Measurements from ENCODE around the gene ATG4A.

DNA sequence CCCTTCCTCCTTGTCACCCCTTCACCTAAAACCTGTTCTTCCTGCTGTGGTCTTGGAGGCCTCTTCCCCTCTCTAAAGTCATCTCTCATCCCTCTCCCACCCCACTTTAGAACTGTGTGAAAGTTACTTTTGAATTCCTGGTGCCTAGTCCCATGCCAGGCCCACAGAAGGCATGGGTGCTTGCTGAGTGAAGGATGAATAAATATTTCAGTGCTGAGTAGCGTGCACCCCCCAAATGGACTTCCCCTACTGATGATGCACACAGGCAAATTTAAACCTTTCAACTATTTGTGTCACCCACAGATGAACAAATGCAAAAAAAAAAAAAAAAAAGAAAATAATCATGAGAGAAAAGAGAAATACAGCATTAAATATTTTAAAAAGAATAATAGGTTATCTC lies 20.0 kb upstream of the ATG4A start:
- TF ChIP-seq, protein P1, sequence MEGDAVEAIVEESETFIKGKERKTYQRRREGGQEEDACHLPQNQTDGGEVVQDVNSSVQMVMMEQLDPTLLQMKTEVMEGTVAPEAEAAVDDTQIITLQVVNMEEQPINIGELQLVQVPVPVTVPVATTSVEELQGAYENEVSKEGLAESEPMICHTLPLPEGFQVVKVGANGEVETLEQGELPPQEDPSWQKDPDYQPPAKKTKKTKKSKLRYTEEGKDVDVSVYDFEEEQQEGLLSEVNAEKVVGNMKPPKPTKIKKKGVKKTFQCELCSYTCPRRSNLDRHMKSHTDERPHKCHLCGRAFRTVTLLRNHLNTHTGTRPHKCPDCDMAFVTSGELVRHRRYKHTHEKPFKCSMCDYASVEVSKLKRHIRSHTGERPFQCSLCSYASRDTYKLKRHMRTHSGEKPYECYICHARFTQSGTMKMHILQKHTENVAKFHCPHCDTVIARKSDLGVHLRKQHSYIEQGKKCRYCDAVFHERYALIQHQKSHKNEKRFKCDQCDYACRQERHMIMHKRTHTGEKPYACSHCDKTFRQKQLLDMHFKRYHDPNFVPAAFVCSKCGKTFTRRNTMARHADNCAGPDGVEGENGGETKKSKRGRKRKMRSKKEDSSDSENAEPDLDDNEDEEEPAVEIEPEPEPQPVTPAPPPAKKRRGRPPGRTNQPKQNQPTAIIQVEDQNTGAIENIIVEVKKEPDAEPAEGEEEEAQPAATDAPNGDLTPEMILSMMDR (IDR thresholded peaks at IDR 0.05), result no peak
- TF ChIP-seq POLR2A (IDR thresholded peaks at IDR 0.05), result no peak
- no peak for TF ChIP-seq POLR2AphosphoS5 (IDR thresholded peaks at IDR 0.05)
